Measurements from ENCODE around the gene GREB1L.

DNA sequence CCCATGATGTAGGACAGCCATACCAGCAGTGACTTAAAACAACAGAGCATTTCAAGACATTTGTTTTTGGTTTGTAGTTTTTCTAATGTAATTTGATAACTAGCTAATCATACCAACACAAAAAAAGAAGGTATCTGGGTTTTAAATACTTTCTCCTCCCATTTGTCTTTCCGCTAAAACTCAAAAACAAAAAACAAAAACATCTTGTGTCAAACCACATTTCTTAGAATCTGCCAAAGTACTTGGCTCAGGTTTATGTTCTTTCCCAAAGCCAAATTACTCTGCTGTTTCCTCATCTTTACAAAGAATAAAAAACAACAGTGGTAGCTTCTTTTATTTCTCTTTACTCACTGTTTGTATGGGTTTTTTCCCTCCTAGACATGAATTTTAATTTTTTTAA lies 71.5 kb downstream of the GREB1L start:
- TF ChIP-seq EP300 (IDR thresholded peaks at IDR 0.05) = no peak
- TF ChIP-seq, protein P1, sequence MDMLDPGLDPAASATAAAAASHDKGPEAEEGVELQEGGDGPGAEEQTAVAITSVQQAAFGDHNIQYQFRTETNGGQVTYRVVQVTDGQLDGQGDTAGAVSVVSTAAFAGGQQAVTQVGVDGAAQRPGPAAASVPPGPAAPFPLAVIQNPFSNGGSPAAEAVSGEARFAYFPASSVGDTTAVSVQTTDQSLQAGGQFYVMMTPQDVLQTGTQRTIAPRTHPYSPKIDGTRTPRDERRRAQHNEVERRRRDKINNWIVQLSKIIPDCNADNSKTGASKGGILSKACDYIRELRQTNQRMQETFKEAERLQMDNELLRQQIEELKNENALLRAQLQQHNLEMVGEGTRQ (IDR thresholded peaks at IDR 0.05) = no peak
- TF ChIP-seq RAD21 (conservative IDR thresholded peaks at IDR 0.05 in 1 of 2, IDR thresholded peaks at IDR 0.05 in 1 of 2) = no peak
- no peak for TF ChIP-seq MAFK (IDR thresholded peaks at IDR 0.05; ENCODE audit: partially characterized antibody)
- TF ChIP-seq, protein P2, sequence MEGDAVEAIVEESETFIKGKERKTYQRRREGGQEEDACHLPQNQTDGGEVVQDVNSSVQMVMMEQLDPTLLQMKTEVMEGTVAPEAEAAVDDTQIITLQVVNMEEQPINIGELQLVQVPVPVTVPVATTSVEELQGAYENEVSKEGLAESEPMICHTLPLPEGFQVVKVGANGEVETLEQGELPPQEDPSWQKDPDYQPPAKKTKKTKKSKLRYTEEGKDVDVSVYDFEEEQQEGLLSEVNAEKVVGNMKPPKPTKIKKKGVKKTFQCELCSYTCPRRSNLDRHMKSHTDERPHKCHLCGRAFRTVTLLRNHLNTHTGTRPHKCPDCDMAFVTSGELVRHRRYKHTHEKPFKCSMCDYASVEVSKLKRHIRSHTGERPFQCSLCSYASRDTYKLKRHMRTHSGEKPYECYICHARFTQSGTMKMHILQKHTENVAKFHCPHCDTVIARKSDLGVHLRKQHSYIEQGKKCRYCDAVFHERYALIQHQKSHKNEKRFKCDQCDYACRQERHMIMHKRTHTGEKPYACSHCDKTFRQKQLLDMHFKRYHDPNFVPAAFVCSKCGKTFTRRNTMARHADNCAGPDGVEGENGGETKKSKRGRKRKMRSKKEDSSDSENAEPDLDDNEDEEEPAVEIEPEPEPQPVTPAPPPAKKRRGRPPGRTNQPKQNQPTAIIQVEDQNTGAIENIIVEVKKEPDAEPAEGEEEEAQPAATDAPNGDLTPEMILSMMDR (IDR thresholded peaks at IDR 0.05) = no peak

All from A549 (cell line).